ENCODE results near the gene UQCRC1.
"Not testable (repeated sequence)": the region's sequence is repeated elsewhere in the genome, so short reads cannot be mapped to it uniquely, and the experiment has no call there.

Gene UQCRC1

DNA sequence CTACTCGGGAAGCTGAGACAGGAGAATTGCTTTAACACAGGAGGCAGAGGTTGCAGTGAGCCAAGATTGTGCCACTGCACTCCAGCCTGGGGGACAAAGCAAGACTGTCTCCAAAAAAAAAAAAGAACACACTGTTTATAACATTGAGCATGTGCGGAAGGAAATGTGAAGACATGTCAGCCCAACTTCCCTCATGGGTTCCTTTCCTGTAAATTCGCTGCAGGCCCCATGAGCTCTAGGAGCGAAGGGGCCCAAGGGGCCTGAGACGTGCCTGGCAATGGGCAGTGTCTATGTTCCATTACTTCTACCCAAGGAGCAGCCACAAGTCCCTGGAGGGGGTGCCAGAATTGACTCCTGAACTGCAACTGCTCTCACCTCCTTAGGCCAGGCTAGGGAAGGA lies 56.1 kb downstream of the UQCRC1 start:
- DNase-seq: no peak

DNA sequence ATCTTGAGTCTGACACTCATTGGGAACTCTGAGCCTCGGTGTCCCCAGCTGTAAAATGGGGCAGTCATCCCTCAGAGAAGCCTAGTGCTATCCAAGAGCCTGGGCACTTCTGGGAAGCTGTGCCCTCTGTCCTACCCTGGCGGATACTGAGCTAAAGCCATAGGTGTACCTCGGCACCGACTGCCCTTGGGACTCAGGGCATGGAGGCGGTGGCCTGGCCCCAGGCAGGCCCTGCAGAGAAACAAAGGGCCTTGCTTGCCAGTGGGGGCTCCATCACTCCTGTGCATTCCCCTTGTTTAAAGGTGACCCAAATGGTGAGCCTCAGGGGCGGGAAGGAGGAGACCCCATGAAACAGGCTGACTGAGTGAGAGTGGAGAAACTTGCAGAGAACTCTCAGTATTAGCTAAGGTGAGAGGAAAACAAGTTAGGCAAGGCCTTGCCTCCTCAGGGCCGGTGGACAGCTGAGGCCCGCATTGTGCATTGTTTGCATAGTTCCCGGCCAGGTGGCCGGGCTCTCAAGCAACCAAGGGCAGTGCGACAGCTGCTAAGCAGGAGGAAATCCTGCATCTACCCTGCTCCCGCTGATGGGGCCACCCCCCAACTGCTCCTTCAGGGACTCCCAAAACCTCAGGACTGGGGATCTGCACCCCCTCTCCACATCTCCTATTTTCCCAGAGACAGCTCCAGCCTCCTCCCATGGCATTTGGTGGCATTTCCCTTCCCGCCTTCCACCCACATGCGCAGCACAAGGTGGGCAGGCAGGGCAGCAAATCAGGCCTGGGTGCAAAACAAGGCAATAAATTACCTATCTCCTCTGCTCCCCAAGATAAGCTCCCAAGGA lies 57.1 kb downstream of the UQCRC1 start:
- DNase-seq: no peak

DNA sequence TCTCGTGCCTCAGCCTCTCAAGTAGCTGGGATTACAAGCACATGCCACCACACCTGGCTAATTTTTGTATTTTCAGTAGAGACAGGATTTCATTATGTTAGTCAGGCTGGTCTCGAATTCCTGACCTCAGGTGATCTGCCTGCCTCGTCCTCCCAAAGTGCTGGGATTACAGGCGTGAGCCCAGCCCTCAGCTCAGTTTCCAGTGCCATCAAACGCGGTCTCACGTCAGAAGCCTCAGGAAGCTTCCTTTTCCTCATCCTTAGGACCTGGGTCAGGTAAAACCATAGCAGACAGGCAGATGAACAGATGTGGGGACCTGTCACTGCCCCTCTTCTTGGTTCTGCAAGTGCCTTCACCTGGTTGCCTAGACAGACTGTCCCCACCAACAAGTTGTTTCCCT lies 57.8 kb downstream of the UQCRC1 start:
- not testable (repeated sequence) for DNase-seq
